SK-N-SH (cell line): ENCODE results near the gene TMEM92. TPM values are rescaled to one million over a fixed set of nuclear protein-coding genes. Genes with fewer than 3 reads are reported as not detected.
A peak's percentile ranks its signal among the peaks of the same experiment; 100 is the strongest.

Experiments used
- CTCF ChIA-PET: fragments of 300-600, 350-600 bp; formaldehyde crosslinking; extraction: SDS; loops from one replicate; lab custom pipeline; 2021; lab: Yijun Ruan, JAX
- POLR2A ChIA-PET: fragments of 350-600 bp; sonication (Branson Sonifier 250); formaldehyde crosslinking; extraction: SDS; loops from one replicate; lab custom pipeline; 2020; ENCODE audit warnings: antibody characterized with exemption, inconsistent platforms; lab: Yijun Ruan, JAX
- DNase-seq: peaks from one replicate; pipeline ENCODE4 v3.0.0; 2012
- H2AFZ ChIP-seq: fragments of 200-600 bp; sonication (generic); 2 replicates; pipeline ENCODE4 v1.8.1; 2016; ENCODE audit warnings: antibody characterized with exemption, mild to moderate bottlenecking, low read depth
- H3F3A ChIP-seq: fragments of 200-600 bp; sonication (generic); replicated peaks from 2 replicates; pipeline ENCODE3; 2016; ENCODE audit warnings: antibody characterized with exemption, mild to moderate bottlenecking; ENCODE audit not compliant: insufficient read depth
- H3K27ac ChIP-seq, 2 experiments: fragments of 200-500 bp in 1 of 2; fragments of 200-600 bp in 1 of 2; sonication (Bioruptor generic) in 1 of 2; sonication (generic), shearing (Covaris generic) in 1 of 2; 2 replicates each; pipeline versions ENCODE4 v1.5.1 to v1.6.1; 2014 to 2016; ENCODE audit warnings: low read depth in 2 of 2, inconsistent platforms in 1 of 2, low read length in 1 of 2, mild to moderate bottlenecking in 1 of 2, mixed read lengths in 1 of 2
- H3K27me3 ChIP-seq: fragments of 200-600 bp; sonication (generic), shearing (Covaris generic); 2 replicates; pipeline ENCODE4 v1.6.1; 2016; ENCODE audit warnings: mixed run types; ENCODE audit not compliant: insufficient read depth
- H3K36me3 ChIP-seq, 2 experiments: fragments of 200-500 bp in 1 of 2; fragments of 200-600 bp in 1 of 2; sonication (Bioruptor generic) in 1 of 2; sonication (generic) in 1 of 2; replicated peaks in 1 of 2; 2 replicates each; pipeline versions ENCODE3 to v1.5.1; 2014 to 2016; ENCODE audit warnings: low read length in 1 of 2, mild to moderate bottlenecking in 1 of 2; ENCODE audit not compliant: insufficient read depth in 2 of 2, control insufficient read depth in 1 of 2
- H3K4me1 ChIP-seq, 2 experiments: fragments of 200-500 bp in 1 of 2; fragments of 200-600 bp in 1 of 2; sonication (Bioruptor generic) in 1 of 2; sonication (generic), shearing (Covaris generic) in 1 of 2; 2 replicates each; pipeline versions ENCODE4 v1.5.1 to v1.6.1; 2014 to 2016; ENCODE audit warnings: low read depth in 1 of 2, low read length in 1 of 2, mixed run types in 1 of 2; ENCODE audit not compliant: insufficient read depth in 2 of 2, control insufficient read depth in 1 of 2
- H3K4me2 ChIP-seq: fragments of 200-600 bp; sonication (generic), shearing (Covaris generic); 2 replicates; pipeline ENCODE4 v1.6.1; 2017; ENCODE audit warnings: mixed run types
- H3K4me3 ChIP-seq, 2 experiments: fragments of 200-500 bp in 1 of 2; fragments of 200-600 bp in 1 of 2; sonication (Bioruptor generic) in 1 of 2; sonication (generic), shearing (Covaris generic) in 1 of 2; 2 replicates each; pipeline versions ENCODE4 v1.5.1 to v1.8.1; 2014 to 2016; ENCODE audit warnings: low read depth in 2 of 2, inconsistent platforms in 1 of 2, low read length in 1 of 2, mild to moderate bottlenecking in 1 of 2, mixed read lengths in 1 of 2, moderate library complexity in 1 of 2
- H3K79me2 ChIP-seq: fragments of 200-600 bp; sonication (generic); 2 replicates; pipeline ENCODE4 v1.8.1; 2017; ENCODE audit warnings: mild to moderate bottlenecking; ENCODE audit not compliant: insufficient read depth
- H3K9ac ChIP-seq: fragments of 200-600 bp; sonication (generic); 2 replicates; pipeline ENCODE4 v1.6.1; 2017; ENCODE audit warnings: mixed run types
- H3K9me2 ChIP-seq: fragments of 200-600 bp; sonication (generic); 2 replicates; pipeline ENCODE4 v1.6.1; 2017; ENCODE audit warnings: mixed run types
- H3K9me3 ChIP-seq: fragments of 200-600 bp; sonication (generic); 2 replicates; pipeline ENCODE4 v1.6.1; 2017; ENCODE audit warnings: mixed run types, mild to moderate bottlenecking, moderate library complexity
- H4K20me1 ChIP-seq: fragments of 200-600 bp; sonication (generic); 2 replicates; pipeline ENCODE4 v1.6.1; 2017; ENCODE audit warnings: mild to moderate bottlenecking, mixed run types; ENCODE audit not compliant: insufficient read depth
- CHD2 ChIP-seq: fragments of 150-350 bp; IDR thresholded peaks from 2 replicates; pipeline ENCODE4 v1.6.1; 2018; ENCODE audit warnings: low read length; ENCODE audit not compliant: partially characterized antibody
- ELF1 ChIP-seq: IDR thresholded peaks from 2 replicates; pipeline ENCODE4 v1.4.0; 2012
- EP300 ChIP-seq, 2 experiments: IDR thresholded peaks; 2 replicates each; pipeline versions ENCODE4 v1.4.0 to v1.6.1; 2012; ENCODE audit warnings: borderline replicate concordance in 1 of 2, low read depth in 1 of 2, low read length in 1 of 2
- EZH2phosphoT487 ChIP-seq: fragments of 200-600 bp; sonication (generic); IDR thresholded peaks from 2 replicates; pipeline ENCODE4 v1.6.1; 2017; ENCODE audit warnings: low read depth, mixed run types, mild to moderate bottlenecking, antibody characterized with exemption, moderate library complexity, borderline replicate concordance
- GATA2 ChIP-seq: sonication (generic); formaldehyde crosslinking; IDR thresholded peaks from 2 replicates; pipeline ENCODE4 v1.5.0; 2020; ENCODE audit warnings: mild to moderate bottlenecking, missing genetic modification reagents
- MEF2A ChIP-seq: IDR thresholded peaks from 2 replicates; pipeline ENCODE4 v1.4.0; 2012; ENCODE audit warnings: low read depth, borderline replicate concordance
- MXI1 ChIP-seq: IDR thresholded peaks from 2 replicates; pipeline ENCODE4 v1.6.1; 2012; ENCODE audit warnings: mild to moderate bottlenecking, low read depth, low read length, improper control_type of control experiment
- NFIC ChIP-seq: IDR thresholded peaks from 2 replicates; pipeline ENCODE4 v1.4.0; 2012; ENCODE audit warnings: borderline replicate concordance
- NRF1 ChIP-seq: IDR thresholded peaks from 2 replicates; pipeline ENCODE4 v1.6.1; 2012; ENCODE audit warnings: low read depth, mild to moderate bottlenecking, low read length
- POLR2AphosphoS5 ChIP-seq: IDR thresholded peaks from 2 replicates; pipeline ENCODE4 v1.6.1; 2012; ENCODE audit warnings: low read depth, low read length
- RXRA ChIP-seq: IDR thresholded peaks from 2 replicates; pipeline ENCODE4 v1.4.0; 2012; ENCODE audit warnings: low read depth, mild to moderate bottlenecking, borderline replicate concordance
- SMC3 ChIP-seq: IDR thresholded peaks from 2 replicates; pipeline ENCODE4 v1.6.1; 2012; ENCODE audit warnings: low read depth, low read length, improper control_type of control experiment
- TAF1 ChIP-seq: IDR thresholded peaks from 2 replicates; pipeline ENCODE4 v1.6.1; 2012; ENCODE audit warnings: low read depth, mild to moderate bottlenecking, low read length, moderate library complexity, borderline replicate concordance
- TCF12 ChIP-seq: IDR thresholded peaks from 2 replicates; pipeline ENCODE4 v1.4.0; 2012
- TEAD4 ChIP-seq: IDR thresholded peaks from 2 replicates; pipeline ENCODE4 v1.4.0; 2012; ENCODE audit warnings: mild to moderate bottlenecking, borderline replicate concordance; ENCODE audit not compliant: insufficient read depth
- USF1 ChIP-seq: IDR thresholded peaks from 2 replicates; pipeline ENCODE4 v1.4.0; 2012; ENCODE audit warnings: low read depth, borderline replicate concordance
- WGBS: methylation state at CpG from one replicate; pipeline ENCODE4 v1.1.6; 2017; ENCODE audit warnings: low lambda C conversion rate; 5-methylcytosine and 5-hydroxymethylcytosine counted together
- polyA plus RNA-seq, 3 experiments: library from polyadenylated mRNA; depleted of rRNA; stranded (reverse); fragments of >200 nt; gene quantifications; 2 replicates each; pipeline ENCODE4 v1.2.3, GENCODE V29; 2012
- TF ChIP-seq, protein P1 (sequence below): fragments of 200-600 bp; sonication (generic); IDR thresholded peaks from 2 replicates; pipeline ENCODE4 v1.6.1; 2017; ENCODE audit warnings: antibody characterized with exemption, mild to moderate bottlenecking, moderate library complexity
- TF ChIP-seq, protein P2 (sequence below): IDR thresholded peaks from 2 replicates; pipeline ENCODE4; 2012
- TF ChIP-seq, protein P3 (sequence below): fragments of 150-350 bp; IDR thresholded peaks from 2 replicates; pipeline ENCODE4 v1.6.1; 2017; ENCODE audit warnings: antibody characterized with exemption, low read length, low read depth, borderline replicate concordance

TMEM92 gene
- polyA plus RNA-seq, 1 of the 3 experiments (the other 2 are of a cell fraction), result 0.46 TPM

GRCh38 chr17:50258647-50259476 is 15.4 kb upstream of the TMEM92 start:
- TF ChIP-seq POLR2AphosphoS5 (peak; percentile 31; the same call in 1 of the 2 replicates), TAF1 (no peak), NRF1 (no peak), ELF1 (no peak), CHD2 (no peak), SMC3 (no peak), TEAD4 (no peak), USF1 (no peak), GATA2 (CRISPR knock-in tag) (no peak), TCF12 (peak; percentile 98), NFIC (peak; percentile 66; the same call in 1 of the 2 replicates), MXI1 (no peak), MEF2A (no peak), EP300 (IDR thresholded peaks at IDR 0.05; ENCODE audit: borderline replicate concordance in 1 of 2, low read depth in 1 of 2, low read length in 1 of 2) (peak in 1 of 2 experiments; percentile 70; a peak in 1 of 4 replicates), EZH2phosphoT487 (no peak), RXRA (no peak)
- TF ChIP-seq, protein P1, sequence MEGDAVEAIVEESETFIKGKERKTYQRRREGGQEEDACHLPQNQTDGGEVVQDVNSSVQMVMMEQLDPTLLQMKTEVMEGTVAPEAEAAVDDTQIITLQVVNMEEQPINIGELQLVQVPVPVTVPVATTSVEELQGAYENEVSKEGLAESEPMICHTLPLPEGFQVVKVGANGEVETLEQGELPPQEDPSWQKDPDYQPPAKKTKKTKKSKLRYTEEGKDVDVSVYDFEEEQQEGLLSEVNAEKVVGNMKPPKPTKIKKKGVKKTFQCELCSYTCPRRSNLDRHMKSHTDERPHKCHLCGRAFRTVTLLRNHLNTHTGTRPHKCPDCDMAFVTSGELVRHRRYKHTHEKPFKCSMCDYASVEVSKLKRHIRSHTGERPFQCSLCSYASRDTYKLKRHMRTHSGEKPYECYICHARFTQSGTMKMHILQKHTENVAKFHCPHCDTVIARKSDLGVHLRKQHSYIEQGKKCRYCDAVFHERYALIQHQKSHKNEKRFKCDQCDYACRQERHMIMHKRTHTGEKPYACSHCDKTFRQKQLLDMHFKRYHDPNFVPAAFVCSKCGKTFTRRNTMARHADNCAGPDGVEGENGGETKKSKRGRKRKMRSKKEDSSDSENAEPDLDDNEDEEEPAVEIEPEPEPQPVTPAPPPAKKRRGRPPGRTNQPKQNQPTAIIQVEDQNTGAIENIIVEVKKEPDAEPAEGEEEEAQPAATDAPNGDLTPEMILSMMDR, result 0 out of 2 replicates have a peak, but pooled peaks have one; percentile 10
- TF ChIP-seq, protein P2, sequence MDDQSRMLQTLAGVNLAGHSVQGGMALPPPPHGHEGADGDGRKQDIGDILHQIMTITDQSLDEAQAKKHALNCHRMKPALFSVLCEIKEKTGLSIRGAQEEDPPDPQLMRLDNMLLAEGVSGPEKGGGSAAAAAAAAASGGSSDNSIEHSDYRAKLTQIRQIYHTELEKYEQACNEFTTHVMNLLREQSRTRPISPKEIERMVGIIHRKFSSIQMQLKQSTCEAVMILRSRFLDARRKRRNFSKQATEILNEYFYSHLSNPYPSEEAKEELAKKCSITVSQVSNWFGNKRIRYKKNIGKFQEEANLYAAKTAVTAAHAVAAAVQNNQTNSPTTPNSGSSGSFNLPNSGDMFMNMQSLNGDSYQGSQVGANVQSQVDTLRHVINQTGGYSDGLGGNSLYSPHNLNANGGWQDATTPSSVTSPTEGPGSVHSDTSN, result 0 out of 2 replicates have a peak, but pooled peaks have one; percentile 33
- TF ChIP-seq, protein P3, sequence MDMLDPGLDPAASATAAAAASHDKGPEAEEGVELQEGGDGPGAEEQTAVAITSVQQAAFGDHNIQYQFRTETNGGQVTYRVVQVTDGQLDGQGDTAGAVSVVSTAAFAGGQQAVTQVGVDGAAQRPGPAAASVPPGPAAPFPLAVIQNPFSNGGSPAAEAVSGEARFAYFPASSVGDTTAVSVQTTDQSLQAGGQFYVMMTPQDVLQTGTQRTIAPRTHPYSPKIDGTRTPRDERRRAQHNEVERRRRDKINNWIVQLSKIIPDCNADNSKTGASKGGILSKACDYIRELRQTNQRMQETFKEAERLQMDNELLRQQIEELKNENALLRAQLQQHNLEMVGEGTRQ, result no peak
- no peaks in the 10 kb centered on the region for H3K36me3 ChIP-seq
- 23% methylated on average over 13 of the region's 13 CpGs for WGBS
- no peaks in the 10 kb centered on the region for H3K79me2 ChIP-seq
- peak overlapping the region; percentile 62; the same call in 1 of the 2 replicates for H3K4me2 ChIP-seq
- peaks cover 9 to 23% of the 10 kb centered on the region in 2 experiments; a peak in 3 of 4 replicates for H3K4me1 ChIP-seq
- H4K20me1 ChIP-seq, result no peaks in the 10 kb centered on the region
- peak overlapping the region; percentile 33; the same call in 1 of the 2 replicates for H2AFZ ChIP-seq
- H3K27ac ChIP-seq, result peak overlapping the region; percentile 3 to 44; a peak in 3 of 4 replicates
- H3K27me3 ChIP-seq, result no peaks in the 10 kb centered on the region
- ChIA-PET POLR2A (interaction anchor here (0.6 to 0.9 kb wide), 3 partner anchors 9 to 49 kb away, joined by 3 read pairs; no protein-coding TSS in a partner anchor), CTCF (interaction anchor here (0.6 to 6.2 kb wide), 10 partner anchors 10 to 97 kb away, joined by 3 to 47 read pairs (median 4); partner anchors contain the start of genes COL1A1 and TMEM92)
- H3K9me3 ChIP-seq, result no peaks in the 10 kb centered on the region
- H3F3A ChIP-seq, result peaks cover 8% of the 10 kb centered on the region
- H3K4me3 ChIP-seq, result no peak overlapping the region
- DNase-seq, result peak; percentile 85
- no peaks in the 10 kb centered on the region for H3K9me2 ChIP-seq
- no peak overlapping the region for H3K9ac ChIP-seq
